GM12891 (cell line): ENCODE data around the gene N4BP3.
"Not testable (repeated sequence)": the region's sequence is repeated elsewhere in the genome, so short reads cannot be mapped to it uniquely, and the experiment has no call there.

Source experiments
- POLR2AphosphoS5 ChIP-seq: IDR thresholded peaks from 2 replicates; pipeline ENCODE4 v1.6.1; 2011; ENCODE audit warnings: low read depth, low read length, control low read depth
- TAF1 ChIP-seq: IDR thresholded peaks from 2 replicates; pipeline ENCODE4 v1.6.1; 2011; ENCODE audit warnings: low read depth, low read length, control low read depth

DNA sequence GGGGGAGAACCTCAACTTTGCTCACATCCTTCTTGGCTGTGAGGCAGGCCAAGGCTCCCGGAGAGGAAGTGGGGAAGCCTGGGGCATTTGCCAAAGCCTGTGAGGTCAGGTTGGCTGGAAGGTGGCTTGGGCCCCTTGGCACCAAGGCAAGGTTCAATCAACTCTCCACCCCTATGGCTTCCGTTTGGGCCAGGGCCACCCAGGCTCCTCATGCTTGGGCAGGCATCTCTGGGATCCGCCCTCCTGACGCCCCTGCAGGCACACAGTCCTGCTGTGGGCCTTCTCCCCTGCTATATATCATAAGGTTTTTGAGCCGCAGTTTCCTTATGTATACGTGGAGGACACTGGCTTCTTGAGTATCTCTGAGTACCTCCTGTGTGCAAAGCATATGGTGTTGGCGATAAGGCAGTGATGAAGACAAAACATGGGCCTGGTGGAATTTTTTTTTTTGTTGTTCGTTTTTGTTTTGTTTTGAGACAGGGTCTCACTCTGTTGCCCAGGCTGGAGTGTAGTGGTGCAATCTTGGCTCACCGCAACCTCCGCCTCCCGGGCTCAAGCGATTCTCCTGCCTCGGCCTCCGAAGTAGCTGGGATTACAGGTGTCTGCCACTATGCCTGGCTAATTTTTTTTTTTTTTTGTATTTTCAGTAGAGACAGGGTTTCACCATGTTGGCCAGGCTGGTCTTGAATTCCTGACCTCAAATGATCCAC lies 14.1 kb downstream of the N4BP3 start:
- not testable (repeated sequence) for TF ChIP-seq TAF1, POLR2AphosphoS5
